Stimulated activated naive CD8-positive, alpha-beta T cell treated with anti-CD3 and anti-CD28 coated beads, Interleukin-15, Interleukin-2, amounts not matched to agents 100 U/mL and 50 U/mL, for 24 hours (primary cell): Measurements from ENCODE around the gene PCED1B.
"Not testable (repeated sequence)": the region's sequence is repeated elsewhere in the genome, so short reads cannot be mapped to it uniquely, and the experiment has no call there.

Experiments used
- ATAC-seq: fragments of 150-1000 bp; cut with Tn5 transposase; one replicate; pipeline ENCODE4 v1.10.0; 2021
- DNase-seq: peaks from one replicate; pipeline ENCODE4 v3.0.0; 2021

Gene PCED1B

DNA sequence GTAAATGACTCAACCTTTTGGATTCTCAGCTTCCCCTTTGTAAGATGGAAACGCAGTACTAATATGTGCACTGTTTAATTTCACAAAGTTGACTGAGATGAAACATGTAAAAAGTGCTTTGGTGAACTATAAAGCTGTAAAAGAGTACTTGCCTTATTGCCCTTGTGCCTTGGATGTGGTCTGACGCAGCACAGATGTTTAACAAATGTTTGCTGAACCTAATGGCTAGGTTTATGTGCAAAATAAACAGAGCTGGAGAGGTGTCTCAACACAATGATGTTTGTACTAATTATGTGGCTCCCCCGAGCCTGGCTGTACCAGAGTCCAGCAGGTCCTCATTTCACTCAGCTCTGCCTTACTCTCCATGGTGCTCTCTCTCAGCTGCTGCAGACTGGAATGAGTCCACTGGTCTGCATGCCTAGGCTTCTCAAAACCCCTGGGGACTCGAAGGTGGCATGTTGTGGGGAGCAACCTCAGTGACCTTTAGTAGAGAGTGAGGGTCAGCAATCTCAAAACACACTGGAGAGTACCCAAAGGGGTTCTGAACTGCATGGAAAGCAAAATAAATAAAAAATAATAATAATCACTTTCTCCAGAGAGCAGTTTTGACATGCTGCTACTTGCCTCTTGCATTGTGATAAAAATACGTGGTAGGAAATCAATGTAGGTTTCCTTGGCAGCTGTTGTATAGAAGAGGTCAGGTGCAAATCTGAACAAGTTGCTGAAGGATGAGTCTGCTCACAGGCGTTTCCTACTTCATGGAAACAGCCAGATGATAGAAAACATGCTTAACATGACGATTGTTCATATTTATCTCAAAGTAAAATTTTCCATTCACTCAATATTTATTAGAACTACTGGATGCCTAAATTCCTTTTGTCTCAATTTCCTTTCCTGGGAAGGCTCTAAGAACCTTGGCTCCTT is 8.9 kb downstream of the PCED1B start:
- DNase-seq: no peak
- ATAC-seq: no peak

DNA sequence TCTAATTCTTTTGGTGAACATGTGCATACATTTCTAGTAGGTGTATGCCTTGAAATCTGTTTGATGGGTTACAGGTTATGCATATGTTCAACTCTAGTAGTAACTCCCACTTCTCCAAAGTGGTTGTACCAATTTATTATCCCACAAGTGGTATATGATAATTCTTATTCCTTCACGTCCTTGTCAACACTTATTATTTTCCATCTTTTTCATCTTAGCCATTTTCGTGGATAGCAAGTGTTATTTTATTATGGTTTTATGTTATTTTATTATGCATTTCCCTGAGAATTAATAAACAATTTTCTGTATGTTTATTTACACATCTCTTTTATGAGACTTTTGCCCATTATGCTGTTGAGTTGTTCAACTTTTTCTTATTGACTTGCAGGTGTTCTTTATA is 11.6 kb downstream of the PCED1B start:
- no peak for ATAC-seq
- DNase-seq: no peak

DNA sequence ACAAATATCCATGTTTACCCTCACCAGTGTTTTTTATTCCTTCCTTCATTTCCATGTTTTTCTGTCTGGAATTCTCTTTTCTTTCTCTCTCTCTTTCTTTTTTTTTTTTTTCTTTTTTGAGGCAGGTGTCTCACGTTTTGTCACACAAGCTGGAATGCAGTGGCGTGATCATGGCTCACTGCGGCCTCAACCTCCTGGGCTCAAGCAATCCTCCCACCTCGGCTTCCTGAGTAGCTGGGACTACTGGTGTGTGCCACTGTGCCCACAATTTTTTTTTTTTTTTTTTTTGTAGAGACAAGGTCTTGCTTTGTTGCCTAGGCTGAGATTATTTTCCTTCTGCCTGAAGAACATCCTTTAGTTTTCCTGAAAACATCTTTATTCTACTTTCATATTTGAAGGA is 15.4 kb downstream of the PCED1B start:
- DNase-seq (no peak), ATAC-seq (no peak)

DNA sequence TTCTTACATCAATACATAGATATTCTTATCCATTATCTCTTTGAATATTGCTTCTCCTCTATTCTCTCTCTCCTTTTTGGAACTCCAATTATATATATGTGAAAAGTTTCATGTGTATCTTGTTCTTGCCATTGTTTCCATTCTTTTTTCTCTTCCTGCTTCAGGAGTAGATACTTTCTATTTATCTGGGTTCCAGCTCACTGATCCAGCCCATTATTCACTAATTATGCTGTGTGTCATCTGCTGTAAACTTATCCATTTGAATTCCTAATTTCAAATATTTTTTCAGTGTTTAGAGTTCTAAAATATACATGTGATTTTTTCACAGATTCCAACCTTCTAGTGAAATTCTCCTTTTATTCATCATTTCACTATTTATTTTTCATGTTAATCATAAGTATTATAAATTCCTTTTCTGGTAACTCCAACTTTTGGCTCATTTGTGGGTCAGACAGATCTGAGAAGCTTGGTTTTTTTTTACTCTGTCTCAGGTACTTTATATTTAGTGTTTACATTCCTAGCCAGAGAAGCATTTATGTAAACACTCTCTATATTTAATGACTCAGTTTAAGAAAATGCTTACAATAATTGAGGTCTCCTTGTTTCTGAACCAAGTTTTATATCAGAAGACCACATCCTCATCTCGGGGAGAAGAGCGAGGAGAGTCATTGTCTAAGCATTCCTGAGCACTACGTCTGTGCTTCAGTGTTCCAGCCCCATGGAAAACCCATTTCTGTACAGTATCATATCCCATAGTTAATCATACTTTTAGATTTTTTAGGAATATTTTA is 16.2 kb downstream of the PCED1B start:
- DNase-seq (no peak), ATAC-seq (no peak)

DNA sequence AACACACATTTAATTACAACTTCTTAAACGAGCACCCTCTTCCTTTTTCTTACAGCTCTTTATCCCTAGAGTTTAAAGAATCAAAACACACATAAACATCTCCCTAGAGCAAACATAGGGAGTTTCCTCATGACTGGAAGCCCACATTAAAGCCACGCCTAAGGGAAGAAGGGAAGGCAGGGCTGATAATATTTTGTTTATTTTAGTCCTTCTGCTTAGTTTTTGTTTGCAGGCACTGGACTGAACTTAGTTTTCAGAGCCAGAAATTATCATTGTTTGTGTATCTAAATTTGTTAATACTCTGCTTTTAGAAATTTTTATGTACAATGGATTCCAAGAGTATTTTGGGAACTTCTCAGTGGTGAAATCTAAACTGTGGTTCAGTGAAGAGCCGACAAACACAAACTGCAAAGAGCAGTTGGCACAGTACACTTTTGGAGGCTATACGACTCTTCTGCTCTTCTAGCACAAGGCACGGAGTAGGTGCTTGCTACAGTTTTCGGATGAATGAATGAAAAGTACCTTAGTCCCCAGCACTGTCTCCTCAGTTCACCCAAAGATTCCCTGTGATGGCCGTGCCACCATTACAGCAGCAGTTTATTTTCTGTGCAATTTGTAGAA is 18.0 kb downstream of the PCED1B start:
- DNase-seq (no peak), ATAC-seq (no peak)

DNA sequence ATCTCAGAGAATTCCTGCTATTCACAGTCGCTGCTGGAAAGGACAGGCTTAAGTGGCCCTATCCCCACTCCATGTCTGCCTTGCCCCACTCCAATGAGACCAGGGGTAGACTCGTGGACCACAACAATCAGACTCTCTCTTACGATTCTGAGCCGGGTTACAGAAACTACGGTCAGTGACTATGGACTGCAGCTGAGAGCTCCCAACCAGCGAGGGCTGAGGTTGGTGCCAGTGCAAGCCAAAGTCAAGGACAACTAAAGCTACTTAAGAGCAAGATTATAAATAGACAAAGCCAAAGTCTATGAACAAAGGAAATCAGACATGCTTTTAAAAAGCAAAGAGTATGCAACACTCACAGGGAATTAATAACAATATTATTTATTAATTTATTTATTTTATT is 18.7 kb downstream of the PCED1B start:
- ATAC-seq: no peak
- no peak for DNase-seq

DNA sequence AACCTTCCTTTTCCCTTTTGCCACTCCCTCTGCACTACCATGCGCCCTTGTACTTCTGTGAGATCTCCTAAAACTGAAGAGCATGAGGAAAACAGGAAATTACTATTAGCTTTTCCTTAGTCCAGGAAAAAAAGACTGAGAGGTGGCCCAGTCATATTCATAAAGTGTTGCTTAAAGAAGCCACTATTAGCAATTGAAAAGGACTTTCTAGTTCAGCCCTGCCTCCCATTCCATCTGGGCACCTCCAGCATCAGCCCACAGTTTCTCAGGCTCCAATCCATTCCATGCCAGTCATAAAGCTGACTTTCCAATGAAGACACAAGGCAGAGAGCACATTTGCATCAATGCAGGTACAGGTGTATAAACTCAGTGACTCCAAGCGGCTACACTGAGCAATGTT is 20.2 kb downstream of the PCED1B start:
- no peak for ATAC-seq
- DNase-seq: no peak

DNA sequence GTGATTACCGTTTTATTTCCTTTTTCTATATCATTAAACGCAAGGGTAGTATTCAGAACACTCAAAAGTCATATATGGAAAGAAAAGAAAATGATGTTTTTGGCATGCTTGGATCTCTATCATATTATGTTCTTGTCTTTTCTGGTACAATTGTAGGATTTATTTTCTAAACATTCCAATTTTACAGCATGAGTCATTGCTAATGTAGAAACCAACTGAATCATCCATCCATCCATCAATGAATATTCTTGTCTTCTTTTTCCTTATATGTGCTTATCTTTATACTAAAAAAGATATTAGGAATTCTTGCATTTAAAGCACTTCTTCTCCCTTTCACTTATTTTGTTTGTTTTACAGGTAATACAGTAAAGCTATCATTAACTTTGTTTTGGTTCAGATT is 20.7 kb downstream of the PCED1B start:
- DNase-seq (no peak), ATAC-seq (no peak)

DNA sequence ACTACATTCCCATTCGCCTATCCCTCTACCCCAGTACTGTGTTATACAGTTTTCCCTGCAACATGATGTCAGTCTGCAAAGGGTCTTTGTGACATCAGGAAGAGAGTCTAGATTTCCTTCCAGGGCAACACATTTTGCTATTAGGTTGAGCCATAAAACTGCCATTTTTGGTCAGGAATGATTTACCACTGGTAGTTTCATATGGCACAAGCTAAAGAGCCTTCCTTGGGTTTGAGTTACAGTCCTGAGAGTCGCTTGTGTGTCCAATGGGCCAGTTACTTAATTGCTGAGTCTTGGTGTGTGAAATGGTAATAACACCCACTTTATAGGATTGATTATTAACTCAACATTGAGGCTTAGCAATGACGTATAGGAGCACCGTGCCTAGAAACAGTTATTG is 23.0 kb downstream of the PCED1B start:
- ATAC-seq: no peak
- DNase-seq: no peak

DNA sequence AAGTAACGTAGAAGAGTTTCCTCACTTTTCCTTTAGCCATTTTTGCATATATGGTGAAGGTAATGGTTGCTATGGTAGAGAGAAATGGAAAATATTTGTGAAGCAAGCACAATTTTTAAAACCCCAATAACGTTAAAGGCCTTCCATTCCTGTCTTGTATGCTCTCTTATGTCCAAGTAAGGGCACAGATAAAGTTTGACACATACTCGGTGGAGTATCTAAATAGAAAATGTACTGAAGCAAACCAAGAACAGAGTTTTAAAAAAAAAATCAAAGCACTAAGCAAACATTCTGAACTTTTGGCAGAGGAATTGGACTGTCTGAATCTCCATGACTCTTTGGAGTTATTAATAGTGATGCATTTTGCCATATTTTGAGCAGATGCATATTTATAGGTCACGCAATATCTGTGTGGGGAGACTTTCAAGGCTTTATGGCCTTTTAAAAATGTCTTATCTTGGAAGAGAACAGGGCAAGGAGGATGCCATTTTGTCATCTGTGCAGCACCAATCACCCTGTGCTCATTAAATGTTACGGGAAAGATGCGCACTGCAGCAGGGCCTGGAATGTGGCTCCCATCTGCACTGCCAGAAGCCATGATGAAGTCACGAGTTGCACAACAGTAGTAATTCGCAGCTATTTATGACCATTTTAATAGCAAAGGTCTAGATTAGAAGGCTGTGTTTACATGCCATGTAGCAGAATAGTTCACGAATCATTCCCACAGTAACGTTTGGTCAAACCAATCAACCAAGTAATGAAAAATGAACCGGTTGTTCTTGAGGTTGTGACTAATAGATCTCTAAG is 23.6 kb downstream of the PCED1B start:
- ATAC-seq (no peak), DNase-seq (no peak)

DNA sequence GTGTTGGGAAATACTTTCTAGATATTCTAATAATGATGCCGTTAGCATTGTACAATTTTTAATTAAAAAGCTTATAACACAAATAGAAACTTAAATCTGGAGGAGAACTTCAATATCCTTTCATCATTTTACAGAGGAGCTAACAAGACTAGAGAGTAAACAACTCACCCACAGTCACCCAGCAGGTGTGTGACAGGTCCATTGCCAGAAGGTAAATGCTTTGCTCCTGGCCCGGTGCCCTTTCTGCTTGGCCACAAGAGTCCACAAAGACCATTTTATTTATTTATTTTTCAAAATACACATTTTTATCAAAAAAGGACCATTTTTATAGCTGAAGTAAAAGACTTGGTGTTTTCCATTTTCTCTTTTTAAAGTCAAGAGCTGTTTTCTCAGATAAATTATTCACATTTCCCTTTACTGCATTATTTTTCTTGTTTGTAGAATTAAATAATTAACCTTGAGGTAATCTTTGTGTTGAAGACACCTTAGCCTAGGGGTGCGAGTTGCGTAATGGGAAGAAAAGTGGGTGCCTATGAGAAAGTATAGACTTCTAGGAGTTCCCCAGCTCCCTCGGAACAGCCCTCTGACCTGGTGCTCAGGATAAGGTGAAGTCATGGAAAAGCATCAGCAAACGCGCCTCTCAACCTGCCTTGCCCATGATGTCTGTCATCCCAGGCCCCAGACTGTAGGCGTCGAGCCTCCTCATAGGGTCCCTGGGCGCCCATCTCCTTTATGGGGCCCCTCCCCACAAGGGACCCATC is 26.7 kb downstream of the PCED1B start:
- DNase-seq: no peak
- ATAC-seq: no peak

DNA sequence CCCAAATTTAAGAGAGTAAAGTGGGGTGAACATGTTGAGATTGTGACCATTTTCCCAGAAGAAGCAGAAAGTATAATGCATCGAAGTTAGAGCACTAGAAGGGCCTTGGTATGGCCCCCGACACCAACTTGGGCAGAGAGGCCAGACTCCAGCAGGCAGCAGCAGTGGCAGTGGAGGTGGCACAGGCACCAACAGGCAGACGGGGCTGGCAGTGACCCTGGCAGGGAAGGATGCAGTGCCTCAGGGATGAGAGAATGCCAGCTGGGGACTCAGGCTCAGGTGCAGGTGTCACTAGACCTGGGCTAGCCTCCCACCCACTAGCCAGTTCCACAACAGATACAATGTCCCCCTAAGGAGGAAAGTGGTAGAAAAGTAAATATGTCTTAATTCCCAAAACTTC is 28.0 kb downstream of the PCED1B start:
- no peak for ATAC-seq
- no peak for DNase-seq

DNA sequence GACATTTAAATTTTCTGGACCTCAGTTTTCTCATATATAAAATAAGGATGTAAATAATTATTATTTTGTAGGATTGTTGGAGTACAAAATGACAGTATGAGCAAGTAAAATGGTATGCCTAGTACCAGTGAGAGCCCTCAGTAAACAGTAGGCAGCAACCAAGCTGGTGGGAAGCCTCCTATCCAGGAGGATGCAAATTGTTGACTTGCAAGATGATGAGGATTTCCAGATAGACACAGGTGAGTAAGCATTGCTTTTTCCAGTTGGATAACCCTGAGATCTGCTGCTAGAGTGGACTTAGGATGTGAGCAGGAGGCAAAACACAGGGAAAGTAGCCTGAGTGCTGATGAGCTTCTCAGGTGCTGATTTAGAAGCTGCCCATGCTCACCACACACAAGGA is 28.5 kb downstream of the PCED1B start:
- no peak for DNase-seq
- ATAC-seq: no peak

DNA sequence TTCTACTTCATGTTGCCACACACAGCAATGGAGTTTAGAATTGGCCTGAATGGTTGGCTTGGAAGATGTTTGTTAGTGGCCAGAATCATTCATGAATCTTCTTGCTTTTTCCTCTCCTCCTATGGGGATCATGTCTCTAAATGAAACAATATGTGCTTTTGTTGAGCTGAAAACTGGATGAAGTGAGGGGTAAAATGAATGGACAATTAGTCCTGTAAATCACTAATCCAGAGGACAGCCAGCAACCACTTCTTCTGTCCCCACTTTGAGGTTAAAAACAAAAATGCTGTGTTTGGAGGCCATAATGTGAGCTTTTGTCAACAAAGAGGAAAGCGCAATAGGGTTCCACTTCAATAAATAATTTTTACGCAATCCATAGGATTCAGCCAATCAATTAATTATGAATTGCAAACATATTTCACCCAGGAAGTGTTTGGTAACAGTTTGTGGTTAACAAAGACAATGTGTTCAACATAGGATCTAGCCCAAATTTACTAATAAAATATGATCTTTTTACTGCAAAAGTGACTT is 30.7 kb downstream of the PCED1B start:
- ATAC-seq: no peak

DNA sequence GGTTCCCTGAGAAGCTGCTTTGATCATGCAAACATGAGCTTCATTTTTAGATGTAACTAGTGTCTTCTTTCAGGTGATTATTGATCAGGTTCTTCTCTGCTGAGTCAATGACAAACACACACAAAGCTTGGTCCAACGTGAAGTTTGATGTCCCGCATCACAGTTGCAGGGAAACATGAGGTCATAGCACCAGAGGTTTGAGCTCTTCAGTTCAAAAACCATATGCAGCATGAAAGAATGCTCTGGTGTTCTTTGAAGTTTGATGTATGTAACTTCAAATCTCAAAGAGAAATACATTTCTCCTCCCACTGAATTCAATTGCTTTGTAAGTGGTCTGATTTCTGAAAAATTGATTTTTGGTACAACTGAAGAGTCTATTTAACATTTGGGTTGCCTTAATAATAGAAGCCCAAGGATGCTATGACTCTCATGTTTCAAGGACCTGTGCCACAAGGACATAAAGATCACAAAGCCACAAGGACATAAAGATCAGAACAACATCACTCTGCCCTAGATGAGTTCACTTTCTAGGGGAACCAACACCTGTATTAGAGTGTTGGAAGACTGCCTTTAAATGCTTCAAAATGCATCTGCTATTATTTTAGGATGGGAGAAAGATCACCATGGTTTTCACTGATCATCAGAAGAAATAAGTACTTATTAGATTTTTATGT is 31.4 kb downstream of the PCED1B start:
- no peak for DNase-seq
- peak; percentile 83 for ATAC-seq

More for the DNA sequence above, 30.7 kb downstream of the PCED1B start:
- DNase-seq: no peak

DNA sequence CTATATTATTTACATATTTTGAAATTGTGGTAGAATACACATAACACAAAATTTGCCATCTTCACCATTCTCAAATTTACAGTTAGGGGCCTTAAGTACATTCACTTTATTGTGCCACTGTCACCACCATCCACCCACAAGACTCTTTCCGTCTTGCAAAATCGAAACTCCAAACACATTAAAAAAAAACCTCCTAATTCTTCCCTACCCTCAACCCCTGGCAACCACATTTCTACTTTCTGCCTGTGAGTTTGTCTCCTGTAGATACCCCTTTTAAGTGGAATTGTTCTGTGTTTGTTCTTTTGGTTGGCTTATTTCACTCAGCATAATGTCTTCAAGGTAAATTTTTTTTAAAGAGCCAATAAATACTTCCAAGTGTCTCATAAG is 32.0 kb downstream of the PCED1B start:
- ATAC-seq: peak; percentile 75

DNA sequence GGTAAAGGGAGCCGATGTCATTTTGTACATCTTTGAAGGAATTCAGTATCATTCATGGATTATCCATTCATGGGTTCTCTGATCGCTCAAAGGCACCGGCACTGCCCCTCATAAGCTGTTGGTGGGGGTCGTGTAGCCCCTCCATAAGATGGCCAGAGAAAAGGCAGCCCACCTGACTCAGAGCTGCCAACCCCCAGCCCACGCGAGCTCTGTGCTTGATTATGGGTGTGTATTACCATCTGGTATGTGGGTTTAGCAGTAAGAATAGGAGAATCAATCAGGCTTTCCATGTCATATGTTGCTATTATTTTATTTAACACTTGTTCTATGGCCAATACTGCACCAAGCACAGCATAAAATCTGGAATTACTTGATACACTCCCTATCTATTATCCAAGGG is 32.4 kb downstream of the PCED1B start:
- ATAC-seq: peak; percentile 53

More for the DNA sequence above, 32.0 kb downstream of the PCED1B start:
- DNase-seq: peak; percentile 28

DNA sequence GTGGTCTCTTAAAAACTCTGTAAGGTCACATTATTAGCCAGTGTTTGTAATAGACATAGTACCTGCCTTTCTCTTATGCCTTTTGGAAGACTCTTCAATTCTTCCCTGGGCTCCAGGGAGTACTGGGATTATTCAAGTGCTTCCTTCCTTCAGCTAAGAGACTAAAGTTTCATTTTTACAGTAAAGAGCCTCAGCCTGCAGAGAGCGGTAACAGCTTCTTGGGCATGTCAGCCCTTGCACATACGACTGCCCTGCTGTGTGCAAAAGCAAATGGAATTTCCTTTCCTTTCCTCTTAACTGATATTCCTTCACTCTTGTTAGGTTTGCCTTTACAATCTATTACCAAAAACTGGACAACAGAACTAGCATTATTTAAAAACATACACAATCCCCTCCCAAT is 33.3 kb downstream of the PCED1B start:
- DNase-seq: no peak
- ATAC-seq: no peak

More for the DNA sequence above, 32.4 kb downstream of the PCED1B start:
- DNase-seq: peak; percentile 24

DNA sequence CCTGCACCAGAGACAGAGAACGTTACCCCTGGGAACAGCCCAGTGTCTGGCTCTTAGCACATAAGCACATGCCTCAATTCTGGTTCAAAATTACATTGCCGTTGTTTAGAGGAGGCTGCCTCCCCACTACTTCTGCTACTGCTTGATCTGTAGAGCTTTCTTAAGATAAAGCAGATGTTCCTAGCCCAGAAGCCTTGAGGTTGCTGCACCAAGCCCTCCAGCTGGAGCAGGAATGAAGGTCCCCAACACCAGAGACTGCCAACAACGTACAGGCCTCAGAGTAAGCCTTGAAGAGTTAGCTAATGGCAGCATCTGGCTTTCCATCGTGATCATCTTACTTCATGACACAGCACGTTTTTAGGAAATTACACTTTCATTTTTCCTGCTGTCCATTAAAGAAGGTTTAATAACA is 35.1 kb downstream of the PCED1B start:
- ATAC-seq: no peak
- no peak for DNase-seq

DNA sequence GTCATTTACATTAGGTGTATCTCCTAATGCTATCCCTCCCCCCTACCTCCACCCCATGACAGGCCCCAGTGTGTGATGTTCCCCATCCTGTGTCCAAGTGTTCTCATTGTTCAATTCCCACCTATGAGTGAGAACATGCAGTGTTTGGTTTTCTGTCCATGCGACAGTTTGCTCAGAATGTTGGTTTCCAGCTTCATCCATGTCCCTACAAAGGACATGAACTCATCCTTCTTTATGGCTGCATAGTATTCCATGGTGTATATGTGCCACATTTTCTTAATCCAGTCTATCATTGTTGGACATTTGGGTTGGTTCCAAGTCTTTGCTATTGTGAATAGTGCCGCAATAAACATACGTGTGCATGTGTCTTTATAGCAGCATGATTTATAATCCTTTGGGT is 37.9 kb downstream of the PCED1B start:
- not testable (repeated sequence) for DNase-seq, ATAC-seq
